Measurements from ENCODE around the gene SMAD6. TPM values are rescaled to one million over a fixed set of nuclear protein-coding genes. Genes with fewer than 3 reads are reported as not detected.

The SMAD6 gene
- total RNA-seq, 4 donors from 2014 or later, result 9.4 to 18.9 (median 14.3) TPM

- Histone ChIP-seq H3K4me3 (no peak overlapping the region), H3K27ac (replicated peaks in 1 of 4) (no peak overlapping the region), H3K4me1 (peaks cover 32 to 43% (median 35%) of the 10 kb centered on the region in 4 donors), H3K9me3 (no peaks in the 10 kb centered on the region), H3K27me3 (no peaks in the 10 kb centered on the region), H3K36me3 (no peaks in the 10 kb centered on the region)
- TF ChIP-seq POLR2AphosphoS5 (IDR thresholded peaks at IDR 0.05) (no peak), CTCF (IDR thresholded peaks at IDR 0.05) (no peak), EP300 (IDR thresholded peaks at IDR 0.05) (no peak), POLR2A (IDR thresholded peaks at IDR 0.05; ENCODE audit: low read depth) (no peak)
- 92% methylated on average over 10 of the region's 10 CpGs for WGBS
- intact Hi-C loops (cut with DNase I), result no loop called here
- no peak for DNase-seq (ENCODE audit: extremely low spot score)
Measured at GRCh38 chr15:66738116-66738515, 36.1 kb downstream of the SMAD6 start.

GRCh38 chr15:66738595-66738994 lies 36.6 kb downstream of the SMAD6 start:
- 91% methylated on average over 10 of the region's 10 CpGs for WGBS
- Histone ChIP-seq H3K4me3 (no peak overlapping the region), H3K9me3 (no peaks in the 10 kb centered on the region), H3K4me1 (peaks cover 29 to 42% (median 34%) of the 10 kb centered on the region in 4 donors), H3K27me3 (no peaks in the 10 kb centered on the region), H3K36me3 (no peaks in the 10 kb centered on the region), H3K27ac (replicated peaks in 1 of 4) (no peak overlapping the region)
- DNase-seq (ENCODE audit: extremely low spot score), result no peak
- TF ChIP-seq POLR2A (IDR thresholded peaks at IDR 0.05; ENCODE audit: low read depth) (no peak), EP300 (IDR thresholded peaks at IDR 0.05) (no peak), POLR2AphosphoS5 (IDR thresholded peaks at IDR 0.05) (no peak), CTCF (IDR thresholded peaks at IDR 0.05) (no peak)
- intact Hi-C loops (cut with DNase I), result no loop called here

- Histone ChIP-seq H3K4me1 (peaks cover 29 to 39% (median 32%) of the 10 kb centered on the region in 4 donors), H3K27me3 (no peaks in the 10 kb centered on the region), H3K27ac (replicated peaks in 1 of 4) (no peak overlapping the region), H3K36me3 (no peaks in the 10 kb centered on the region), H3K9me3 (no peaks in the 10 kb centered on the region), H3K4me3 (no peak overlapping the region)
- intact Hi-C loops (cut with DNase I), result no loop called here
- 82% methylated on average over 6 of the region's 6 CpGs for WGBS
- DNase-seq (ENCODE audit: extremely low spot score), result no peak
- TF ChIP-seq POLR2AphosphoS5 (IDR thresholded peaks at IDR 0.05) (no peak), EP300 (IDR thresholded peaks at IDR 0.05) (no peak), CTCF (IDR thresholded peaks at IDR 0.05) (no peak), POLR2A (IDR thresholded peaks at IDR 0.05; ENCODE audit: low read depth) (no peak)
Measured at GRCh38 chr15:66739287-66739686, 37.3 kb downstream of the SMAD6 start.

- intact Hi-C loops (cut with DNase I), result no loop called here
- TF ChIP-seq CTCF (IDR thresholded peaks at IDR 0.05) (no peak), POLR2A (IDR thresholded peaks at IDR 0.05; ENCODE audit: low read depth) (no peak), POLR2AphosphoS5 (IDR thresholded peaks at IDR 0.05) (no peak), EP300 (IDR thresholded peaks at IDR 0.05) (no peak)
- H3K9me3 ChIP-seq, result no peaks in the 10 kb centered on the region
- peaks cover 29 to 39% (median 33%) of the 10 kb centered on the region in 4 donors for H3K4me1 ChIP-seq
- no peaks in the 10 kb centered on the region for H3K36me3 ChIP-seq
- H3K27me3 ChIP-seq, result no peaks in the 10 kb centered on the region
- H3K4me3 ChIP-seq, result no peak overlapping the region
- 57% methylated on average over 8 of the region's 8 CpGs for WGBS
- H3K27ac ChIP-seq (replicated peaks in 1 of 4), result no peak overlapping the region
- DNase-seq (ENCODE audit: extremely low spot score), result no peak
Measured at GRCh38 chr15:66740802-66741201, 38.8 kb downstream of the SMAD6 start.

GRCh38 chr15:66741646-66742045 lies 39.6 kb downstream of the SMAD6 start:
- H3K27me3 ChIP-seq, result no peaks in the 10 kb centered on the region
- no peak overlapping the region for H3K27ac ChIP-seq (replicated peaks in 1 of 4)
- no peaks in the 10 kb centered on the region for H3K9me3 ChIP-seq
- no peak overlapping the region for H3K4me3 ChIP-seq
- intact Hi-C loops (cut with DNase I), result no loop called here
- peaks cover 34 to 45% (median 39%) of the 10 kb centered on the region in 4 donors for H3K4me1 ChIP-seq
- 100% methylated on average over 5 of the region's 5 CpGs for WGBS
- TF ChIP-seq EP300 (IDR thresholded peaks at IDR 0.05), result no peak
- no peak for TF ChIP-seq CTCF (IDR thresholded peaks at IDR 0.05)
- TF ChIP-seq POLR2A (IDR thresholded peaks at IDR 0.05; ENCODE audit: low read depth), result no peak
- H3K36me3 ChIP-seq, result no peaks in the 10 kb centered on the region
- no peak for DNase-seq (ENCODE audit: extremely low spot score)
